CD1c-positive myeloid dendritic cell (primary cell): ENCODE results near the gene TMEM87B.
A peak's percentile ranks its signal among the peaks of the same experiment; 100 is the strongest.
"Not testable (repeated sequence)": the region's sequence is repeated elsewhere in the genome, so short reads cannot be mapped to it uniquely, and the experiment has no call there.

ENCODE experiments used
- DNase-seq: peaks from one replicate; pipeline ENCODE4 v3.0.0-alpha.2; 2016; ENCODE audit errors: extremely low spot score

The TMEM87B gene

DNA sequence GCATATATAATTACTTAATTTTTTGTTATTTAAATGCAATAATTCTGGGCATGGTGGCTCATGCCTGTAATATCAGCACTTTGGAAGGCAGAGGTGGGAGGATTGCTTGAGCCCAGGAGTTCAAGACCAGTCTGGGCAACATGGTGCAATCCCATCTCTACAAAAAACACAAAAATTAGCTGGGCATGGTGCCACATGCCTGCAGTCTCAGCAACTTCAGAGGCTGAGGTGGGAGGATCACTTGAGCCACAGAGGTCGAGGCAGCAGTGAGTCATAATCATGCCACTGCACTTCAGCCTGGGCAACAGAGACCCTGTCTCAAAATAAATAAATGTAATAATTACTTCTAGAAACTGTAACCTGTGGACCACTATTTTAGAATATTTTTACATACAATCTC, 21.5 kb upstream of the TMEM87B start:
- DNase-seq: peak; percentile 73

DNA sequence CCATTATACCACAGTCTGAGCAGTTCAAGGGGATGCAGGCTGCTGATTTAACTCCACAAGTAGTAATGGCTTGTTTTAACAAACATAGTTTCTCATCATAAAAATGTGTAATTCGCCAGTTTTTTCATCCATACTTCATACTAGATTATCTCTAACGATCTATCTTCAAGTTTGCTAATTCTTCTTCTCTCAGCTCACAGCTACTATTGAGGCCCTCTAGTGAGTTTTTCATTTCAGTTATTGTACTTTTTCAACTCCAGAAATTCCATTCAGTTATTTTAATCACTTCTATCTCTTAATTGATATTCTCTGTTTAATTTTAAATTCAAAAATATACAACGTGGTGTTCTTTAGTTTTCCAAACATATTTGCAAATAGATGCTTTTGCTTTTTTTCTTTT, 20.1 kb upstream of the TMEM87B start:
- no peak for DNase-seq

- no peak for DNase-seq
Observed at GRCh38 chr2:112035786-112036185, 19.3 kb upstream of the TMEM87B start.

- DNase-seq: not testable (repeated sequence)
Observed at GRCh38 chr2:112039556-112039955, 15.5 kb upstream of the TMEM87B start.

- DNase-seq: not testable (repeated sequence)
Observed at GRCh38 chr2:112040066-112040465, 15.0 kb upstream of the TMEM87B start.

GRCh38 chr2:112041460-112041859, 13.6 kb upstream of the TMEM87B start:
- not testable (repeated sequence) for DNase-seq

DNA sequence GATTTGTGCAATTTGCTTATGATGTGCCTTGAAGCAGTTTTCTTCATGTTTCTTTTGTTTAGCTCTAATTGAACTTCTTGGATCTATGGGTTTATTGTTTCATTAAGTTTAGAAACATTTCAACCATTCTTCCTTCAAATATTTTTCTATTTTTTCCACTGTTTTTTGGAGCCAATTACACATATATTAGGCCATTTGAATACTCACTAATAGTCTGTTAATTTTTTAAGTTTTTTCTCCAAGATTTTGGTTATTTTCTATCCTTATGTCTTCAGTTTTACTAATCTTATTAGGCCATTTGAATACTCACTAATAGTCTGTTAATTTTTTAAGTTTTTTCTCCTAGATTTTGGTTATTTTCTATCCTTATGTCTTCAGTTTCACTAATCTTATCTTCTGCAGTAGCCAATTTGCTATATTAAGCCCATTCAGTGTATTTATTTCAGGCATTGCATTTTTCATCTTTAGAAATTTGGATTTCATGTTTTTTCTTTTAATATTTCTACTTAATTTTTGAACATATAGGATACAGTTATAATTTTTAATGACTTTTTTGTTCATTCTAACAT, 9.5 kb upstream of the TMEM87B start:
- no peak for DNase-seq

DNA sequence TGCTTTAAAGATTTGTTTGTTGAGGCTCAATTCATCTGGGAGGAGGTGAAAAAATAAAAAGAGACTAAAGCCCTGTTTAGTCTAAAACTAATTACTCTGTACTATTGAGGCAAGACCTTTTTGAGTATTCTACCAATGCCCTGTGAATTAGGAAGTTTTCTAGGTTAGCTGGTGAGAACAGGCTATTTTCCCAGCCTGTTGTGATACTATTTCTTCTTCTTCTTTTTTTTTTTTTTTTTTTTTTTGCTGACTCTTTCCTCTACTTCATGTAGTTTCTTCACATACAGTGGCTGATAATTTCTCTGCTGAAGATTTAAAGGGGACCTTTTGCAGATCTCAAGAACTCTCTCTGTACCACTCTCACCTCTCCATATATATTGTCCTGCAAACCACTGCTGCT, 8.8 kb upstream of the TMEM87B start:
- DNase-seq: no peak

GRCh38 chr2:112047537-112048235, 7.4 kb upstream of the TMEM87B start:
- DNase-seq: no peak

- DNase-seq: no peak
Observed at GRCh38 chr2:112048236-112048592, 6.9 kb upstream of the TMEM87B start.

DNA sequence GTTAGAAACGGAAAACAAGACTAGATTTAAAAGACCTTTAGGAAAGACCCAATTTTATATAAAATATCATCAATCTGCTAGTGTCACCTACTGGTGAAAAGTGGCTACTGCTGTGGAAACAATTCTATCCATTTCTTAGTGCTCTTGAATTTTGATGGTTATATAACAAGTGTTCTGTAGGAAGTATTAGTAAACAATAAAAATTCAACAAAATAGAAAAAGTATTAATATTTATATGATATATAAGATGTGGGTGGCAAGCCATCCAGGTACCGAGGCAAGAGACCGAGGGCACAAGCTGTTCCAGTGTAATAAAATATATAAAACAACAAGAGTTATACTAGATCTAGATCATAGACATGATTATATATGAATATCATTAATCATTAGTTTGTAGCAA, 6.2 kb upstream of the TMEM87B start:
- DNase-seq: peak; percentile 73

GRCh38 chr2:112050316-112050715, 4.8 kb upstream of the TMEM87B start:
- DNase-seq: no peak

GRCh38 chr2:112053917-112054846, 887 bp upstream of the TMEM87B start:
- peak; percentile 97 for DNase-seq

DNA sequence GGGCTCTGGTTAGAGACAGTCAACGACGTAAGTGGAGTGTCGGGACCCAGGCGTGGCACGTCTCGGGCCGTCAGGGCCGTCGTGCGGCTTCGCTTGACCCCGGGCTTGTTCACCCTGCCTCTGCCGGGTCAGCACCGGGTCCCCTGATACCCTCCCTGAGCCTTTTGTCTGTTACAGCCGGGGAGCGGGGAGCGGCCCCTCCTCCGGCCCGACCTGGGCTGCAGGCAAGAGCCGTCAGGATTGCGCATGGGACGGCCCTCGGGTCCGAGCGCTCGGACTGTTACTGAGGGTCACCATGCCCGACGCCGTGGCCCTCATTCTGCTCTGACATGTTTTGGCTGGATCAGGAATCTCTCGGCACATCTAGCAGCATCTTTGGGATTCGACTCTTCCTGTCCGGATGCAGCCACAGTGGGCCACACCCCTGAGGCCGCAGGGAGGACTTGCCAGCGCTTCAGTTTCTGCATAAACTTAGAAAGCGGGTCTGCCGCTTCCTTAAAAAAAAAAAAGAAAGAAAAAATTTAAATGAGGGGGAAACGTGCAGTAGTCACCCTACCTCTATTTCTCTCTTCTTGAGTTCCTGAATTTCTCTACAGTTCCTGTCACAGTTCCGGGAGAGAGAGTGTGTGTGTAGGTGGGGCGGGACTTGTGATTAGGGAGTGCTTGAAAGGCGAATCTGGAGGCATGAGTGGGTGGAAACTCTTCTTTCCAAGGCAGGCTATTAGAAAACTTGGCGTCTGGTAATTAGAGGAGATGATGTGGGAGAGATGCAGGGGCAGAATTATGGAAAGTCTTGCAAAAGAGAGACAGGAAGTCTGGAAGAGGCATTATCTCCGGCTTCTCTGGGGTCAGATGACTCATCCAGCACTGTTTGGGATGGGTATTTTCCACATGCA, 909 bp downstream of the TMEM87B start:
- DNase-seq: peak; percentile 91

- no peak for DNase-seq
Observed at GRCh38 chr2:112056626-112056987, 1.5 kb downstream of the TMEM87B start.

- DNase-seq: no peak
Observed at GRCh38 chr2:112059671-112060070, 4.6 kb downstream of the TMEM87B start.

GRCh38 chr2:112061299-112061698, 6.2 kb downstream of the TMEM87B start:
- DNase-seq: no peak

GRCh38 chr2:112061840-112062239, 6.8 kb downstream of the TMEM87B start:
- no peak for DNase-seq

DNA sequence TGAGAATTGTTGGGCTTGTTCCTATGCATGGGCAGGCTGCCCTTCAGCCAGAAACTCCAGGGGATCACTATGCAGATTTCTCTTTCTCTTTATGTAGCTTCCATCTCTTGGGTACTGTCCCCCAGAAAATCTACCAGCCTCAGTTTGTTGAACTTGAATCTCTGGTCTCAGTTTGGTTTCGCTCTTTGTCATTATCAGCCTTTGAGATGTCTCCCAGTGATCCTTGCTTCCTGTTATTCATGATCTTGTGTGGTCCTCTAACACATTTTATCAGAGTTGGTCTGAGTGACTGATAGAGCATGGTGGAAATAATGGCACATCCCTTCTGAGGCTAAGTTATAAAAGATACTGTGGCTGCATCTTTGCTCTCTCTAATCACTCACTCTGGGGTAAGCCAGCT, 7.8 kb downstream of the TMEM87B start:
- no peak for DNase-seq

DNA sequence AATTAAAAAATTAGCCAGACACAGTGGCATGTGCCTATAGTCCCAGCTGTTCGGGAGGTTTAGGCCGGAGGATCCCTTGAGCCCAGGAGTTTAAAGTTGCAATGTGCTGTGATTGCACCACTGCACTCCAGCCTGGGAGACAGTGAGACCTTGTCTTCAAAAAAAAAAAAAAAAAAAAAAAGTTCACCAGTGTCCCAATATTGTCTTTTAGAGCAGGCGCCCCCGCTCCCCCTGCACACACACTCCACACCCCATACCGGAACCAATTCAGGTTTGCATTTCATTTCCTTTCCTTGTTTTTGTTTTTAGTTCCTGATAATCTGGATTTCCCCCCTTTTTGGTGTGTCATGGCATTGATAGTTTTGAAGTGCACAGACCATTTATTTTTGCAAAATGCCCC, 10.4 kb downstream of the TMEM87B start:
- no peak for DNase-seq

DNA sequence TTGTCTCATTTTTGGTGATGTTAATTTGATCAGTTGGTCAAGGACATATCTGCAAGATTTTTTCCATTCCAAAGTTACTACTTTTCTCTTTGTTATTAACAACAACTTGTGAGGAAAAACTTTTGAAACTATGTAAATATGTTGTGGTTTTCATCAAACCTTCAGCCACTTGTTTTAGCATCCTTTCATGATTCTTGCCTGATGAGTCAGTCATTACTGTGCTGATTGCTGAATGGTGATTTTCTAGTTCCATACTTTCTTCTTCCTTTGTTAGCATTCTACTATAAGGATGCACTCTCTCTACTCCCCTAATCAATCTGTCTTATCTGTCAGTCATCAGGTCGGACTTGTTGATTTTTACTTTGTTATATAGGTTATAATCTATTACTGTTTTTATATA, 10.9 kb downstream of the TMEM87B start:
- DNase-seq: no peak

DNA sequence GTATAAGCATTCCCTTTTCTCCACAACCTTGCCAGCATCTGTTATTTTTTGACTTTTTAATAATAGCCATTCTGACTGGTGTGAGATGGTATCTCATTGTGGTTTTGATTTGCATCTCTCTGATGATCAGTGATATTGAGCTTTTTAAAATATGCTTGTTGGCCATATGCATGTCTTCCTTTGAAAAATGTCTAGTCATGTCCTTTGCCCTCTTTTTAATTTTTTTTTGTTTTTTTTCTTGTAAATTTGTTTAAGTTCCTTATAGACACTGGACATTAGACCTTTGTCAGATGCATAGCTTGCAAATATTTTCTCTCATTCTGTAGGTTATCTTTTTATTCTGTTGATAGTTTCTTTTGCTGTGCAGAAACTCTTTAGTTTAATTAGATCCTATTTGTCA, 14.7 kb downstream of the TMEM87B start:
- DNase-seq: not testable (repeated sequence)
